ENCODE results near the gene NTM.

- no peak for TF ChIP-seq EZH2 (IDR thresholded peaks at IDR 0.05; ENCODE audit: borderline replicate concordance, low read length)
- TF ChIP-seq, protein P1, sequence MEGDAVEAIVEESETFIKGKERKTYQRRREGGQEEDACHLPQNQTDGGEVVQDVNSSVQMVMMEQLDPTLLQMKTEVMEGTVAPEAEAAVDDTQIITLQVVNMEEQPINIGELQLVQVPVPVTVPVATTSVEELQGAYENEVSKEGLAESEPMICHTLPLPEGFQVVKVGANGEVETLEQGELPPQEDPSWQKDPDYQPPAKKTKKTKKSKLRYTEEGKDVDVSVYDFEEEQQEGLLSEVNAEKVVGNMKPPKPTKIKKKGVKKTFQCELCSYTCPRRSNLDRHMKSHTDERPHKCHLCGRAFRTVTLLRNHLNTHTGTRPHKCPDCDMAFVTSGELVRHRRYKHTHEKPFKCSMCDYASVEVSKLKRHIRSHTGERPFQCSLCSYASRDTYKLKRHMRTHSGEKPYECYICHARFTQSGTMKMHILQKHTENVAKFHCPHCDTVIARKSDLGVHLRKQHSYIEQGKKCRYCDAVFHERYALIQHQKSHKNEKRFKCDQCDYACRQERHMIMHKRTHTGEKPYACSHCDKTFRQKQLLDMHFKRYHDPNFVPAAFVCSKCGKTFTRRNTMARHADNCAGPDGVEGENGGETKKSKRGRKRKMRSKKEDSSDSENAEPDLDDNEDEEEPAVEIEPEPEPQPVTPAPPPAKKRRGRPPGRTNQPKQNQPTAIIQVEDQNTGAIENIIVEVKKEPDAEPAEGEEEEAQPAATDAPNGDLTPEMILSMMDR (IDR thresholded peaks at IDR 0.05; ENCODE audit: low read length), result no peak
Observed at GRCh38 chr11:131467645-131468394, 97.4 kb downstream of the NTM start.

Data from OCI-LY1 (cell line).